Fibroblast of skin of right biceps (primary cell): ENCODE measurements around the gene UFSP2.

Experiments used
- DNase-seq: peaks from one replicate; pipeline ENCODE4 v3.0.0-alpha.2; 2013

The UFSP2 gene

GRCh38 chr4:185425647-185426352, at the start of gene UFSP2:
UFSP2 (minus strand) TSS chr4:185425964; CDS start chr4:185425868, 96 bp downstream.
- peak; percentile 90 for DNase-seq

- DNase-seq = no peak
These were observed 47.5 kb upstream of the UFSP2 start for GRCh38 chr4:185473247-185473646.

GRCh38 chr4:185472103-185472542, 46.4 kb upstream of the UFSP2 start:
- DNase-seq = no peak

GRCh38 chr4:185471235-185472102, 45.7 kb upstream of the UFSP2 start, which contains the start of gene CCDC110:
CCDC110 (minus strand) TSS chr4:185471733; CDS start chr4:185471683, 50 bp downstream.
- peak; percentile 92 for DNase-seq

GRCh38 chr4:185470501-185471195, 44.9 kb upstream of the UFSP2 start:
- DNase-seq = peak; percentile 6

GRCh38 chr4:185469580-185470154, 43.9 kb upstream of the UFSP2 start:
- DNase-seq = no peak

- DNase-seq = no peak
These were observed 43.2 kb upstream of the UFSP2 start for GRCh38 chr4:185468999-185469398.

- no peak for DNase-seq
These were observed 42.2 kb upstream of the UFSP2 start for GRCh38 chr4:185467991-185468390.

- peak; percentile 48 for DNase-seq
These were observed 41.3 kb upstream of the UFSP2 start for GRCh38 chr4:185467101-185467500.

- no peak for DNase-seq
These were observed 39.9 kb upstream of the UFSP2 start for GRCh38 chr4:185465707-185466106.

GRCh38 chr4:185464887-185465286, 39.1 kb upstream of the UFSP2 start:
- no peak for DNase-seq

- DNase-seq = no peak
These were observed 38.4 kb upstream of the UFSP2 start for GRCh38 chr4:185464183-185464582.

- no peak for DNase-seq
These were observed 37.8 kb upstream of the UFSP2 start for GRCh38 chr4:185463541-185463940.

- DNase-seq = no peak
These were observed 35.8 kb upstream of the UFSP2 start for GRCh38 chr4:185461565-185461964.

- DNase-seq = no peak
These were observed 31.4 kb upstream of the UFSP2 start for GRCh38 chr4:185457136-185457535.

- DNase-seq = no peak
These were observed 30.4 kb upstream of the UFSP2 start for GRCh38 chr4:185456131-185456530.

- DNase-seq = no peak
These were observed 19.4 kb upstream of the UFSP2 start for GRCh38 chr4:185445209-185445608.

- DNase-seq = no peak
These were observed 15.7 kb upstream of the UFSP2 start for GRCh38 chr4:185441479-185441878.

GRCh38 chr4:185437809-185438208, 12.0 kb upstream of the UFSP2 start:
- DNase-seq = no peak

GRCh38 chr4:185435466-185435865, 9.7 kb upstream of the UFSP2 start:
- DNase-seq = no peak

GRCh38 chr4:185429660-185430059, 3.9 kb upstream of the UFSP2 start:
- no peak for DNase-seq

- no peak for DNase-seq
These were observed 1.4 kb upstream of the UFSP2 start for GRCh38 chr4:185426960-185427688.
